K562 (cell line): ENCODE measurements around the gene SLC35B1. TPM values are rescaled to one million over a fixed set of nuclear protein-coding genes. Genes with fewer than 3 reads are reported as not detected.

Experiments used
- BDP1 ChIP-seq: IDR thresholded peaks from 3 replicates; pipeline ENCODE4 v1.6.1; 2011; ENCODE audit not compliant: insufficient read length, insufficient read depth
- CTCFL ChIP-seq: IDR thresholded peaks from 2 replicates; pipeline ENCODE4 v1.6.1; 2011; ENCODE audit warnings: borderline replicate concordance, low read depth, mild to moderate bottlenecking, moderate library complexity, low read length; ENCODE audit not compliant: insufficient read depth, poor library complexity, severe bottlenecking
- E2F4 ChIP-seq: sonication (generic); formaldehyde crosslinking; IDR thresholded peaks from 2 replicates; pipeline ENCODE4 v1.8.0; 2022; ENCODE audit warnings: mild to moderate bottlenecking, low read depth, missing genetic modification reagents
- ERF ChIP-seq: fragments of 450-650 bp; formaldehyde crosslinking; IDR thresholded peaks from 2 replicates; pipeline ENCODE4 v1.4.0; 2020; ENCODE audit warnings: mild to moderate bottlenecking, mixed read lengths
- EZH2 ChIP-seq: IDR thresholded peaks from 2 replicates; pipeline ENCODE4 v1.6.1; 2012; ENCODE audit warnings: low read depth, mild to moderate bottlenecking, inconsistent platforms, low read length, borderline replicate concordance
- GTF3C2 ChIP-seq: IDR thresholded peaks from 3 replicates; pipeline ENCODE4 v1.6.1; 2011; ENCODE audit warnings: borderline replicate concordance, mild to moderate bottlenecking, moderate library complexity; ENCODE audit not compliant: insufficient read length; ENCODE audit errors: extremely low read depth
- KLF16 ChIP-seq: IDR thresholded peaks from 2 replicates; pipeline ENCODE4 v1.6.1; 2016; ENCODE audit warnings: antibody characterized with exemption
- MTF1 ChIP-seq: fragments of 250-450 bp; sonication (Bioruptor Pico); IDR thresholded peaks from 2 replicates; pipeline ENCODE4 v1.9.0; 2021; ENCODE audit warnings: moderate library complexity, mild to moderate bottlenecking, inconsistent platforms, borderline replicate concordance
- SETDB1 ChIP-seq: IDR thresholded peaks from one replicate; pipeline ENCODE4 v1.6.1; 2012; ENCODE audit warnings: low read length, control low read depth, inconsistent platforms
- ZBED1 ChIP-seq: IDR thresholded peaks from 2 replicates; pipeline ENCODE4 v1.6.1; 2014
- ZFP36 ChIP-seq: fragments of 150-350 bp; IDR thresholded peaks from 2 replicates; pipeline ENCODE4 v1.6.1; 2018; ENCODE audit warnings: low read length, low read depth; ENCODE audit not compliant: partially characterized antibody
- ZHX1 ChIP-seq: fragments of 150-350 bp; conservative IDR thresholded peaks from 2 replicates; pipeline ENCODE4 v1.6.1; 2014; ENCODE audit warnings: low read length
- ZNF639 ChIP-seq, 2 experiments: fragments of 200-800 bp in 1 of 2; sonication (Bioruptor generic) in 1 of 2; sonication (generic) in 1 of 2; formaldehyde crosslinking in 1 of 2; IDR thresholded peaks in 1 of 2; conservative IDR thresholded peaks in 1 of 2; 2 replicates each; pipeline versions ENCODE4 v1.5.0 to v1.6.1; 2016 to 2020; ENCODE audit warnings: missing compliant biosample characterization in 1 of 2, missing genetic modification characterization in 1 of 2, missing genetic modification reagents in 1 of 2
- polyA plus RNA-seq, 8 experiments: library from polyadenylated mRNA; depleted of rRNA in 4 of 8; stranded (reverse) in 5 of 8; unstranded in 3 of 8; fragments of >200 nt; fragmentation: Nextera tagmentation in 2 of 8; fragmentation: Illumina TruSeq in 1 of 8; extraction: Ambion mirVana in 2 of 8; extraction: Trizol in 1 of 8; gene quantifications; 2 replicates each; pipeline versions ENCODE4 v1.2.1 to v1.2.3, GENCODE V29; 2011 to 2014; ENCODE audit warnings: inconsistent platforms in 1 of 8, missing spikeins in 1 of 8
- total RNA-seq, 7 experiments: library from RNA; depleted of rRNA in 6 of 7; stranded (reverse); fragments of >200 nt in 6 of 7; fragmentation: Illumina TruSeq in 2 of 7; extraction: Trizol in 2 of 7; gene quantifications; 2 replicates each; pipeline versions ENCODE4 v1.2.1 to v1.2.3, GENCODE V29; 2011 to 2021; ENCODE audit warnings: low replicate concordance in 1 of 7

The SLC35B1 gene
- total and polyA plus RNA-seq, 9 of the 15 experiments (the other 6 are each of a cell fraction or from before 2014, with no cell fraction given): 51.4 to 87.9 (median 66.3) TPM

- TF ChIP-seq ZHX1 (no peak), SETDB1 (no peak), GTF3C2 (no peak), ZNF639 (CRISPR knock-in tag; conservative IDR thresholded peaks at IDR 0.05 in 1 of 2, IDR thresholded peaks at IDR 0.05 in 1 of 2) (peak in 1 of 2 experiments; percentile 97; a peak in 2 of 4 replicates), BDP1 (no peak), MTF1 (CRISPR knock-in tag) (no peak), E2F4 (CRISPR knock-in tag) (no peak), KLF16 (peak; percentile 100), ZBED1 (peak; percentile 100), ERF (CRISPR knock-in tag) (peak; percentile 97), ZFP36 (peak; percentile 53), EZH2 (no peak; the same call in 1 of the 2 replicates), CTCFL (no peak)
These were observed 32.0 kb upstream of the SLC35B1 start (continued) for GRCh38 chr17:49739641-49740271.
